Iris pigment epithelial cell (primary cell): ENCODE measurements around the gene KBTBD12.

ENCODE experiments used
- DNase-seq: peaks from one replicate; pipeline ENCODE4 v3.0.0-alpha.2; 2011; ENCODE audit warnings: low read depth

KBTBD12 gene

GRCh38 chr3:127953091-127954035 is 38.3 kb downstream of the KBTBD12 start:
- peak; percentile 28 for DNase-seq

- DNase-seq, result no peak
These were observed 39.6 kb downstream of the KBTBD12 start for GRCh38 chr3:127954640-127955039.

GRCh38 chr3:127955728-127956127 is 40.7 kb downstream of the KBTBD12 start:
- no peak for DNase-seq

GRCh38 chr3:127959041-127959440 is 44.0 kb downstream of the KBTBD12 start:
- DNase-seq, result no peak

- DNase-seq, result no peak
These were observed 44.8 kb downstream of the KBTBD12 start for GRCh38 chr3:127959873-127960272.

GRCh38 chr3:127960421-127960965 is 45.5 kb downstream of the KBTBD12 start:
- DNase-seq, result no peak

GRCh38 chr3:127961124-127961523 is 46.1 kb downstream of the KBTBD12 start:
- DNase-seq, result no peak

- peak; percentile 62 for DNase-seq
These were observed 46.9 kb downstream of the KBTBD12 start for GRCh38 chr3:127961963-127962362.

GRCh38 chr3:127962937-127963336 is 47.9 kb downstream of the KBTBD12 start:
- DNase-seq, result no peak

GRCh38 chr3:127964053-127964452 is 49.0 kb downstream of the KBTBD12 start:
- peak; percentile 67 for DNase-seq

GRCh38 chr3:127964816-127965215 is 49.8 kb downstream of the KBTBD12 start:
- no peak for DNase-seq

- DNase-seq, result peak; percentile 53
These were observed 52.3 kb downstream of the KBTBD12 start for GRCh38 chr3:127967316-127967715.

GRCh38 chr3:127970966-127971592 is 56.0 kb downstream of the KBTBD12 start:
- DNase-seq, result peak; percentile 50

- no peak for DNase-seq
These were observed 59.2 kb downstream of the KBTBD12 start for GRCh38 chr3:127974226-127974625.

GRCh38 chr3:127975153-127976029 is 60.4 kb downstream of the KBTBD12 start:
- DNase-seq, result no peak

GRCh38 chr3:127978636-127979035 is 63.6 kb downstream of the KBTBD12 start:
- DNase-seq, result no peak

- no peak for DNase-seq
These were observed 64.4 kb downstream of the KBTBD12 start for GRCh38 chr3:127979473-127979872.

GRCh38 chr3:127981097-127981496 is 66.1 kb downstream of the KBTBD12 start:
- no peak for DNase-seq

- DNase-seq, result no peak
These were observed 67.1 kb downstream of the KBTBD12 start for GRCh38 chr3:127982155-127982554.

- DNase-seq, result no peak
These were observed 69.4 kb downstream of the KBTBD12 start for GRCh38 chr3:127984241-127984975.

GRCh38 chr3:127985216-127985615 is 70.2 kb downstream of the KBTBD12 start:
- no peak for DNase-seq
